HCT116 (cell line): ENCODE measurements around the gene RNF183.

Experiments used
- CBX3 ChIP-seq: IDR thresholded peaks from 2 replicates; pipeline ENCODE4 v1.6.1; 2012; ENCODE audit warnings: low read depth
- EGR1 ChIP-seq: IDR thresholded peaks from 2 replicates; pipeline ENCODE4 v1.6.1; 2012; ENCODE audit warnings: low read depth
- EZH2 ChIP-seq: fragments of 200-600 bp; sonication (generic); IDR thresholded peaks from 2 replicates; pipeline ENCODE4 v1.6.1; 2017; ENCODE audit warnings: antibody characterized with exemption, mixed run types
- EZH2phosphoT487 ChIP-seq: fragments of 200-600 bp; IDR thresholded peaks from 2 replicates; pipeline ENCODE4 v1.6.1; 2018; ENCODE audit warnings: antibody characterized with exemption, borderline replicate concordance
- FOSL1 ChIP-seq: IDR thresholded peaks from 2 replicates; pipeline ENCODE4 v1.6.1; 2012; ENCODE audit warnings: low read depth
- POLR2A ChIP-seq: IDR thresholded peaks from 2 replicates; pipeline ENCODE4 v1.7.0; 2011; ENCODE audit warnings: borderline replicate concordance; ENCODE audit not compliant: insufficient read depth, insufficient read length; ENCODE audit errors: extremely low read depth
- POLR2AphosphoS5 ChIP-seq: IDR thresholded peaks from 2 replicates; pipeline ENCODE4 v1.6.1; 2011; ENCODE audit warnings: mild to moderate bottlenecking, low read depth, low read length, moderate library complexity
- SIN3A ChIP-seq: IDR thresholded peaks from 2 replicates; pipeline ENCODE4 v1.6.1; 2012; ENCODE audit warnings: low read depth
- SRF ChIP-seq: IDR thresholded peaks from 2 replicates; pipeline ENCODE4 v1.6.1; 2012; ENCODE audit warnings: low read depth
- YY1 ChIP-seq: IDR thresholded peaks from 2 replicates; pipeline ENCODE4 v1.6.1; 2011; ENCODE audit warnings: low read length, low read depth, moderate library complexity, mild to moderate bottlenecking; ENCODE audit not compliant: insufficient replicate concordance; ENCODE audit errors: extremely low read depth
- TF ChIP-seq, protein P1 (sequence below): IDR thresholded peaks from 2 replicates; pipeline ENCODE4 v1.6.1; 2012; ENCODE audit warnings: low read depth
- TF ChIP-seq, protein P2 (sequence below), 3 experiments: fragments of 200-600 bp in 1 of 3; sonication (generic) in 1 of 3; IDR thresholded peaks in 2 of 3; conservative IDR thresholded peaks in 1 of 3; 2 replicates each; pipeline ENCODE4 v1.5.1; 2012 to 2017; ENCODE audit warnings: low read depth in 2 of 3, low read length in 2 of 3, antibody characterized with exemption in 1 of 3, borderline replicate concordance in 1 of 3, control low read depth in 1 of 3, mild to moderate bottlenecking in 1 of 3, mixed read lengths in 1 of 3, mixed run types in 1 of 3, moderate library complexity in 1 of 3; ENCODE audit not compliant: insufficient read depth in 1 of 3
- TF ChIP-seq, protein P3 (sequence below): IDR thresholded peaks from 2 replicates; pipeline ENCODE4 v1.6.1; 2012

DNA sequence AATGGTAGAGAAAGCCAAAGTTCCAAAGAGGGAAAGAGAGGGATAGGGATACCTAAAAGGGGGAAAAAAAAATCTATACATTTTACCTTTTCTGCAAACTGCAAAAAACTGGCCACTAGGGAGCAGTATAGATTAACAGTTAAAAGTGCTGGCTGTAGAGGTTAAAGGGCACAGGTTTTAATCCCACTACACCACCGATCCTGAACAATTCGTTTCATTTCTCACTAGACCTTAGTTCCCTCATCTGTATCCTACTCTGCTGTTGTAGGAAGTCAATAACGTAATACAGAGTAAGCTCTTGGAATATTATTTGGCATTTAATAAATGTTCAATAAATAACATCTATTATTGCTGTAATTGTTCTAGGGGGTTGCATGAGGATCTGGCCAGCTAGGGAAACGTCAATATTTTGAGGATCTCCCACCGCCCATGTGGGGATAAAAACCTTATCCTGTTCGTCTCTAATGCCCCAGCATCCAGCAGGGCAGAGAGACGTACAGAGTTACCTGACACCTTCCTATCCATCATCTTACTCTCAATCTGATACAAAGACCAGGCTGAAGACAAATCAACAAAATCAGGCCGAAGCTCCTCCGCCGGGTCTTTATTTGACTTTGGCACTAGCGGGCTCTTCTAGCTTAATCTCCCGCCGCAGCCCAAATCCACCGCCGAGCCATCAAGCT is 28.6 kb downstream of the RNF183 start:
- TF ChIP-seq EZH2 (no peak), EZH2phosphoT487 (no peak), POLR2AphosphoS5 (no peak), POLR2A (no peak), CBX3 (no peak), EGR1 (no peak), FOSL1 (no peak), SRF (no peak), SIN3A (no peak; the same call in none of the 2 replicates), YY1 (no peak)
- TF ChIP-seq, protein P1, sequence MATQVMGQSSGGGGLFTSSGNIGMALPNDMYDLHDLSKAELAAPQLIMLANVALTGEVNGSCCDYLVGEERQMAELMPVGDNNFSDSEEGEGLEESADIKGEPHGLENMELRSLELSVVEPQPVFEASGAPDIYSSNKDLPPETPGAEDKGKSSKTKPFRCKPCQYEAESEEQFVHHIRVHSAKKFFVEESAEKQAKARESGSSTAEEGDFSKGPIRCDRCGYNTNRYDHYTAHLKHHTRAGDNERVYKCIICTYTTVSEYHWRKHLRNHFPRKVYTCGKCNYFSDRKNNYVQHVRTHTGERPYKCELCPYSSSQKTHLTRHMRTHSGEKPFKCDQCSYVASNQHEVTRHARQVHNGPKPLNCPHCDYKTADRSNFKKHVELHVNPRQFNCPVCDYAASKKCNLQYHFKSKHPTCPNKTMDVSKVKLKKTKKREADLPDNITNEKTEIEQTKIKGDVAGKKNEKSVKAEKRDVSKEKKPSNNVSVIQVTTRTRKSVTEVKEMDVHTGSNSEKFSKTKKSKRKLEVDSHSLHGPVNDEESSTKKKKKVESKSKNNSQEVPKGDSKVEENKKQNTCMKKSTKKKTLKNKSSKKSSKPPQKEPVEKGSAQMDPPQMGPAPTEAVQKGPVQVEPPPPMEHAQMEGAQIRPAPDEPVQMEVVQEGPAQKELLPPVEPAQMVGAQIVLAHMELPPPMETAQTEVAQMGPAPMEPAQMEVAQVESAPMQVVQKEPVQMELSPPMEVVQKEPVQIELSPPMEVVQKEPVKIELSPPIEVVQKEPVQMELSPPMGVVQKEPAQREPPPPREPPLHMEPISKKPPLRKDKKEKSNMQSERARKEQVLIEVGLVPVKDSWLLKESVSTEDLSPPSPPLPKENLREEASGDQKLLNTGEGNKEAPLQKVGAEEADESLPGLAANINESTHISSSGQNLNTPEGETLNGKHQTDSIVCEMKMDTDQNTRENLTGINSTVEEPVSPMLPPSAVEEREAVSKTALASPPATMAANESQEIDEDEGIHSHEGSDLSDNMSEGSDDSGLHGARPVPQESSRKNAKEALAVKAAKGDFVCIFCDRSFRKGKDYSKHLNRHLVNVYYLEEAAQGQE: no peak
- TF ChIP-seq, protein P2, sequence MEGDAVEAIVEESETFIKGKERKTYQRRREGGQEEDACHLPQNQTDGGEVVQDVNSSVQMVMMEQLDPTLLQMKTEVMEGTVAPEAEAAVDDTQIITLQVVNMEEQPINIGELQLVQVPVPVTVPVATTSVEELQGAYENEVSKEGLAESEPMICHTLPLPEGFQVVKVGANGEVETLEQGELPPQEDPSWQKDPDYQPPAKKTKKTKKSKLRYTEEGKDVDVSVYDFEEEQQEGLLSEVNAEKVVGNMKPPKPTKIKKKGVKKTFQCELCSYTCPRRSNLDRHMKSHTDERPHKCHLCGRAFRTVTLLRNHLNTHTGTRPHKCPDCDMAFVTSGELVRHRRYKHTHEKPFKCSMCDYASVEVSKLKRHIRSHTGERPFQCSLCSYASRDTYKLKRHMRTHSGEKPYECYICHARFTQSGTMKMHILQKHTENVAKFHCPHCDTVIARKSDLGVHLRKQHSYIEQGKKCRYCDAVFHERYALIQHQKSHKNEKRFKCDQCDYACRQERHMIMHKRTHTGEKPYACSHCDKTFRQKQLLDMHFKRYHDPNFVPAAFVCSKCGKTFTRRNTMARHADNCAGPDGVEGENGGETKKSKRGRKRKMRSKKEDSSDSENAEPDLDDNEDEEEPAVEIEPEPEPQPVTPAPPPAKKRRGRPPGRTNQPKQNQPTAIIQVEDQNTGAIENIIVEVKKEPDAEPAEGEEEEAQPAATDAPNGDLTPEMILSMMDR (IDR thresholded peaks at IDR 0.05 in 2 of 3, conservative IDR thresholded peaks at IDR 0.05 in 1 of 3; ENCODE audit: borderline replicate concordance in 1 of 3, insufficient read depth in 1 of 3, low read depth in 2 of 3, low read length in 2 of 3): peak; percentile 52 to 70 (median 55); a peak in 5 of 6 replicates
- TF ChIP-seq, protein P3, sequence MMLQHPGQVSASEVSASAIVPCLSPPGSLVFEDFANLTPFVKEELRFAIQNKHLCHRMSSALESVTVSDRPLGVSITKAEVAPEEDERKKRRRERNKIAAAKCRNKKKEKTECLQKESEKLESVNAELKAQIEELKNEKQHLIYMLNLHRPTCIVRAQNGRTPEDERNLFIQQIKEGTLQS: no peak
